Vagina (tissue), 2 donors: Measurements from ENCODE around the gene CHN2. TPM values are rescaled to one million over a fixed set of nuclear protein-coding genes. Genes with fewer than 3 reads are reported as not detected.

Experiments
- DNase-seq, 2 donors: peaks; one replicate each; pipeline ENCODE4 v3.0.0-alpha.2; 2017; ENCODE audit errors: extremely low spot score in 2 of 2
- H3K27ac ChIP-seq: fragments of 200-600 bp; sonication (generic); one replicate; pipeline ENCODE4 v1.5.1; 2019
- H3K27me3 ChIP-seq: fragments of 200-600 bp; sonication (generic); one replicate; pipeline ENCODE4 v1.5.1; 2019
- H3K36me3 ChIP-seq, 2 donors: fragments of 200-600 bp; sonication (generic); one replicate each; pipeline ENCODE4 v1.5.1; 2017 to 2019
- H3K4me1 ChIP-seq: fragments of 200-600 bp; sonication (generic); one replicate; pipeline ENCODE4 v1.5.1; 2019
- H3K4me3 ChIP-seq, 2 donors: fragments of 200-600 bp; sonication (generic); 1 replicate in 1 of 2; 2 replicates in 1 of 2; pipeline ENCODE4 v1.5.1; 2016 to 2019
- H3K9me3 ChIP-seq: fragments of 200-600 bp; sonication (generic); one replicate; pipeline ENCODE4 v1.5.1; 2019
- CTCF ChIP-seq, 3 experiments: fragments of 450-650 bp in 2 of 3; fragments of 200-600 bp in 1 of 3; sonication (generic) in 1 of 3; IDR thresholded peaks; one replicate each; pipeline ENCODE4 v1.5.1; 2017 to 2019; ENCODE audit warnings: antibody characterized with exemption in 3 of 3, mild to moderate bottlenecking in 2 of 3, moderate library complexity in 2 of 3
- POLR2A ChIP-seq, 2 donors: fragments of 450-650 bp; IDR thresholded peaks; one replicate each; pipeline ENCODE4 v1.6.1; 2017; ENCODE audit warnings: antibody characterized with exemption in 2 of 2, mild to moderate bottlenecking in 2 of 2, moderate library complexity in 2 of 2
- POLR2AphosphoS5 ChIP-seq, 2 donors: sonication (generic); formaldehyde crosslinking; IDR thresholded peaks; one replicate each; pipeline ENCODE4 v1.9.0; 2017; ENCODE audit warnings: antibody characterized with exemption in 2 of 2, mild to moderate bottlenecking in 2 of 2, low read depth in 1 of 2; ENCODE audit not compliant: insufficient read depth in 1 of 2
- intact Hi-C: fragments of 100-400 bp; cut with DNase I; formaldehyde crosslinking; loops from one replicate; pipeline ENCODE4 v1.15.1; 2023
- total RNA-seq: library from RNA; depleted of rRNA; stranded (reverse); fragments of >200 nt; gene quantifications from one replicate; pipeline ENCODE4 v1.2.3, GENCODE V29; 2016

The CHN2 gene
- total RNA-seq, 1 donor from 2014 or later = 11.0 TPM

GRCh38 chr7:29229946-29230345 lies 35.4 kb downstream of the CHN2 start:
- DNase-seq = no peak
- no peak overlapping the region for H3K27ac ChIP-seq
- no peaks in the 10 kb centered on the region for H3K9me3 ChIP-seq
- H3K27me3 ChIP-seq = no peaks in the 10 kb centered on the region
- TF ChIP-seq POLR2AphosphoS5 (IDR thresholded peaks at IDR 0.05; ENCODE audit: insufficient read depth in 1 of 2, low read depth in 1 of 2) (no peak), POLR2A (IDR thresholded peaks at IDR 0.05) (no peak), CTCF (IDR thresholded peaks at IDR 0.05) (no peak)
- no peaks in the 10 kb centered on the region for H3K36me3 ChIP-seq
- H3K4me3 ChIP-seq = no peak overlapping the region
- intact Hi-C loops = no loop called here
- no peaks in the 10 kb centered on the region for H3K4me1 ChIP-seq

DNA sequence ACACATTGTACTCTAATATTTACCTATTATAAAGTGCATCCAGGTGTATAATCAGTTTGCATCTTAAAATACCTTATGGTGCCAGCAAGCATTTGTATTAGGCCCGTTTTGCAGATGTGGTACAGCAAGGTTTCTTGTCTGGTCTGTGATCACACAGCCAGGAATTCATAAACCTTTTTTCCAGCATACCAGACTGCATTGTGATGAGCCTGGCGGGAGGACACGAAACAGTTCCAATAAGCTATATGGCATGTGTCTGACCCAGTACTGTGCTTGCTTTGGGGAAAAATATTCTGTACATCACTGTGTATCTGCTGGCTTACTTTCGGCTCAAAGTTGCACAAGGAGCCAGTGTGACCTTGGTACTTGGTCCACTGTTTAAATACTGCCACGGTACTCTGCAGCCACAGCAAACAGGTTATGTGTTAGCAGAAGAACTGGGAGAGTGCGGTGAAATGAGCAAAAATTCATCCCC lies 36.3 kb downstream of the CHN2 start:
- H3K4me3 ChIP-seq = no peak overlapping the region
- H3K9me3 ChIP-seq = no peaks in the 10 kb centered on the region
- H3K27ac ChIP-seq = no peak overlapping the region
- H3K36me3 ChIP-seq = no peaks in the 10 kb centered on the region
- no peaks in the 10 kb centered on the region for H3K27me3 ChIP-seq
- intact Hi-C loops = no loop called here
- H3K4me1 ChIP-seq = no peaks in the 10 kb centered on the region
- TF ChIP-seq POLR2A (IDR thresholded peaks at IDR 0.05) (no peak), POLR2AphosphoS5 (IDR thresholded peaks at IDR 0.05; ENCODE audit: insufficient read depth in 1 of 2, low read depth in 1 of 2) (no peak), CTCF (IDR thresholded peaks at IDR 0.05) (no peak)
- DNase-seq = no peak

- no peak for TF ChIP-seq POLR2AphosphoS5 (IDR thresholded peaks at IDR 0.05; ENCODE audit: insufficient read depth in 1 of 2, low read depth in 1 of 2)
- no peak for TF ChIP-seq POLR2A (IDR thresholded peaks at IDR 0.05)
- no peak for TF ChIP-seq CTCF (IDR thresholded peaks at IDR 0.05)
- H3K4me3 ChIP-seq = no peak overlapping the region
- DNase-seq = no peak
- H3K4me1 ChIP-seq = no peaks in the 10 kb centered on the region
- no peaks in the 10 kb centered on the region for H3K36me3 ChIP-seq
- no peaks in the 10 kb centered on the region for H3K27me3 ChIP-seq
- intact Hi-C loops = no loop called here
- no peak overlapping the region for H3K27ac ChIP-seq
- H3K9me3 ChIP-seq = no peaks in the 10 kb centered on the region
Observed at GRCh38 chr7:29231671-29232232, 37.2 kb downstream of the CHN2 start.

DNA sequence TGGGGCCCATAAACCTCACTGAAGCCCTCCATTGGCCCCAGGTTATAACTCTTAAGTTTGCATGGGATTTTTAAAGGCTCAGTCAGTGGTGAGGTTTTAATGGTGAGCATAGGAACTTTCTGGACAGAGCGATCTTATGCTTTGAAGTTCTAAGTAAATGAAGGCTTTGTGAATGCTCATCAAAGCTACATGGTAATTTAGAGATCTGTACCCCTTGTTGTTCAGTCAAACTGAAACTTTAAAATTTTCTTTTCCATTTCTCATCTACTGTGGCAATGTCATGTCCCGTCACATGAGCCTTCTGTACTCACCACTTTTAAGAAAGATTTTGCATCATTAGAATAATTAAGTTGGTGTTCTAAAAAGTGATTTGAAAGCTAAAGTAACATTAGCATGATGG lies 39.9 kb downstream of the CHN2 start:
- TF ChIP-seq POLR2A (IDR thresholded peaks at IDR 0.05) = no peak
- no peak for TF ChIP-seq POLR2AphosphoS5 (IDR thresholded peaks at IDR 0.05; ENCODE audit: insufficient read depth in 1 of 2, low read depth in 1 of 2)
- no peak for TF ChIP-seq CTCF (IDR thresholded peaks at IDR 0.05)
- Histone ChIP-seq H3K36me3 (no peaks in the 10 kb centered on the region), H3K4me1 (no peaks in the 10 kb centered on the region)

GRCh38 chr7:29236071-29236580 lies 41.6 kb downstream of the CHN2 start:
- intact Hi-C loops = no loop called here
- no peak for DNase-seq
- H3K27me3 ChIP-seq = no peaks in the 10 kb centered on the region

More for the DNA sequence above, 39.9 kb downstream of the CHN2 start:
- no peaks in the 10 kb centered on the region for H3K27me3 ChIP-seq
- no peak for DNase-seq
- H3K9me3 ChIP-seq = no peaks in the 10 kb centered on the region
- no peak overlapping the region for H3K4me3 ChIP-seq
- intact Hi-C loops = no loop called here
- no peak overlapping the region for H3K27ac ChIP-seq

More at GRCh38 chr7:29236071-29236580, 41.6 kb downstream of the CHN2 start:
- no peak overlapping the region for H3K4me3 ChIP-seq
- H3K36me3 ChIP-seq = no peaks in the 10 kb centered on the region
- TF ChIP-seq POLR2A (IDR thresholded peaks at IDR 0.05) = no peak
- TF ChIP-seq CTCF (IDR thresholded peaks at IDR 0.05) = no peak
- no peak for TF ChIP-seq POLR2AphosphoS5 (IDR thresholded peaks at IDR 0.05; ENCODE audit: insufficient read depth in 1 of 2, low read depth in 1 of 2)
- H3K4me1 ChIP-seq = no peaks in the 10 kb centered on the region
- no peaks in the 10 kb centered on the region for H3K9me3 ChIP-seq
- H3K27ac ChIP-seq = no peak overlapping the region
